Mucosa of descending colon (tissue), 3 donors: ENCODE results near the gene LDLRAP1. TPM values are rescaled to one million over a fixed set of nuclear protein-coding genes. Genes with fewer than 3 reads are reported as not detected.

Source experiments
- ATAC-seq: fragments of 200-7000 bp; cut with Tn5 transposase; one replicate; pipeline ENCODE4 v1.9.1; 2020; ENCODE audit warnings: mild to moderate bottlenecking, moderate library complexity
- DNase-seq, 3 donors: peaks; one replicate each; pipeline ENCODE4 v3.0.0-alpha.2; 2020
- H3K36me3 ChIP-seq: fragments of 200-600 bp; one replicate; pipeline ENCODE4 v1.8.0; 2021; ENCODE audit warnings: low read depth, mild to moderate bottlenecking
- H3K4me1 ChIP-seq: fragments of 200-600 bp; one replicate; pipeline ENCODE4 v1.8.0; 2021; ENCODE audit warnings: low read depth, mild to moderate bottlenecking
- H3K4me3 ChIP-seq: fragments of 200-600 bp; one replicate; pipeline ENCODE4 v1.8.0; 2021; ENCODE audit warnings: mild to moderate bottlenecking
- H3K9me3 ChIP-seq: fragments of 200-600 bp; one replicate; pipeline ENCODE4 v1.8.0; 2021; ENCODE audit warnings: mild to moderate bottlenecking
- CTCF ChIP-seq: fragments of 200-600 bp; IDR thresholded peaks from one replicate; pipeline ENCODE4 v1.8.0; 2022; ENCODE audit warnings: antibody characterized with exemption, mild to moderate bottlenecking
- intact Hi-C, 2 donors: fragments of 100-400 bp; cut with DNase I in 1 of 2; cut with micrococcal nuclease in 1 of 2; formaldehyde crosslinking; loops; one replicate each; pipeline versions ENCODE4 v1.11.0 to v1.11.1; 2022; cut with DNase I, micrococcal nuclease
- total RNA-seq, 3 donors: library from RNA; stranded (reverse); fragmentation: NEBNext Ultra II Directional in 2 of 3; extraction: Animal tissue kit (Norgen Biotek cat#: 25700) in 2 of 3; gene quantifications; one replicate each; pipeline versions ENCODE4 v1.2.1 to v1.2.4, GENCODE V29; 2021 to 2023
- donor health status: DM: no; HTN: no; CAD: no; lungs with moderate emphysema.
- donor health status: DM: no; HTN: no; CAD: no.
- donor health status: DM: no; HTN: yes; CAD: no.

LDLRAP1 gene
- total RNA-seq, 3 donors from 2014 or later, result 31.0 to 43.5 (median 37.0) TPM

- Histone ChIP-seq H3K4me3 (no peak overlapping the region), H3K9me3 (no peaks in the 10 kb centered on the region), H3K4me1 (peaks cover 27% of the 10 kb centered on the region), H3K36me3 (no peaks in the 10 kb centered on the region)
- no peak for DNase-seq
- ATAC-seq, result no peak
- TF ChIP-seq CTCF, result no peak
- intact Hi-C loops, result no loop called here
Measured at GRCh38 chr1:25562928-25563283, 19.5 kb downstream of the LDLRAP1 start.

- Histone ChIP-seq H3K4me3 (no peak overlapping the region), H3K4me1 (peaks cover 27% of the 10 kb centered on the region), H3K9me3 (no peaks in the 10 kb centered on the region), H3K36me3 (no peaks in the 10 kb centered on the region)
- no peak for ATAC-seq
- intact Hi-C loops, result no loop called here
- TF ChIP-seq CTCF, result no peak
- DNase-seq, result peak in 1 of 3 donors; percentile 36
Measured at GRCh38 chr1:25563330-25564215, 20.2 kb downstream of the LDLRAP1 start.

GRCh38 chr1:25564777-25565574 lies 21.6 kb downstream of the LDLRAP1 start:
- intact Hi-C loops, result no loop called here
- Histone ChIP-seq H3K9me3 (no peaks in the 10 kb centered on the region), H3K36me3 (no peaks in the 10 kb centered on the region), H3K4me1 (peaks cover 27% of the 10 kb centered on the region), H3K4me3 (no peak overlapping the region)
- DNase-seq (no peak), ATAC-seq (no peak)
- TF ChIP-seq CTCF, result no peak

GRCh38 chr1:25565626-25566025 lies 22.2 kb downstream of the LDLRAP1 start:
- ATAC-seq, result no peak
- intact Hi-C loops, result no loop called here
- H3K4me1 ChIP-seq, result peaks cover 24% of the 10 kb centered on the region

GRCh38 chr1:25566176-25566729 lies 22.8 kb downstream of the LDLRAP1 start:
- peaks cover 18% of the 10 kb centered on the region for H3K4me1 ChIP-seq
- intact Hi-C loops, result no loop called here
- no peak for ATAC-seq
- H3K4me3 ChIP-seq, result no peak overlapping the region
- no peak for DNase-seq
- no peak for TF ChIP-seq CTCF
- H3K36me3 ChIP-seq, result no peaks in the 10 kb centered on the region
- no peaks in the 10 kb centered on the region for H3K9me3 ChIP-seq

More at GRCh38 chr1:25565626-25566025, 22.2 kb downstream of the LDLRAP1 start:
- no peaks in the 10 kb centered on the region for H3K36me3 ChIP-seq
- no peak for DNase-seq
- no peaks in the 10 kb centered on the region for H3K9me3 ChIP-seq
- no peak for TF ChIP-seq CTCF
- H3K4me3 ChIP-seq, result no peak overlapping the region
